ENCODE measurements around the gene CLNK.

DNA sequence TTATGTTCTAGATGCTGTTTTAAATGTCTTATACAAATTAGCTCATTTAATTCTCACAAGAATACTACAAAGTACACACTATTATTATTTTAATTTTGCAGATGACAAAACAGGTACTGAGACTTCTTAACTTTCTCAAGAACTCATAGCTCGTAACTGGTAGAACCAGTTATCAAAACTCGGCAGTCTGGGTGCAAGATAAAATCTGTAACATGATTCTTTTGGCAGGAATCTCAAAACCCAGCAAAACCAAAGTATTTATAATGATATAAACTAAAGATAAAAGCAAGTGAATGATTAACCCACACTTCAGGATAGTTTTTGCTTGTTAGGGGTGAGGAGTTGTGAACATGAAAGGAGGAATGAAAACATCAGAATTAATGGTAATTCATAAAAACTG, 27.6 kb downstream of the CLNK start:
- TF ChIP-seq, protein P1, sequence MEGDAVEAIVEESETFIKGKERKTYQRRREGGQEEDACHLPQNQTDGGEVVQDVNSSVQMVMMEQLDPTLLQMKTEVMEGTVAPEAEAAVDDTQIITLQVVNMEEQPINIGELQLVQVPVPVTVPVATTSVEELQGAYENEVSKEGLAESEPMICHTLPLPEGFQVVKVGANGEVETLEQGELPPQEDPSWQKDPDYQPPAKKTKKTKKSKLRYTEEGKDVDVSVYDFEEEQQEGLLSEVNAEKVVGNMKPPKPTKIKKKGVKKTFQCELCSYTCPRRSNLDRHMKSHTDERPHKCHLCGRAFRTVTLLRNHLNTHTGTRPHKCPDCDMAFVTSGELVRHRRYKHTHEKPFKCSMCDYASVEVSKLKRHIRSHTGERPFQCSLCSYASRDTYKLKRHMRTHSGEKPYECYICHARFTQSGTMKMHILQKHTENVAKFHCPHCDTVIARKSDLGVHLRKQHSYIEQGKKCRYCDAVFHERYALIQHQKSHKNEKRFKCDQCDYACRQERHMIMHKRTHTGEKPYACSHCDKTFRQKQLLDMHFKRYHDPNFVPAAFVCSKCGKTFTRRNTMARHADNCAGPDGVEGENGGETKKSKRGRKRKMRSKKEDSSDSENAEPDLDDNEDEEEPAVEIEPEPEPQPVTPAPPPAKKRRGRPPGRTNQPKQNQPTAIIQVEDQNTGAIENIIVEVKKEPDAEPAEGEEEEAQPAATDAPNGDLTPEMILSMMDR (conservative IDR thresholded peaks at IDR 0.05; ENCODE audit: low read length) = no peak
- TF ChIP-seq EZH2phosphoT487 (IDR thresholded peaks at IDR 0.05; ENCODE audit: borderline replicate concordance, low read depth, low read length) = no peak

Measured in OCI-LY7 (cell line).